Fibroblast of lung (primary cell): Measurements from ENCODE around the gene PEX12. TPM values are rescaled to one million over a fixed set of nuclear protein-coding genes. Genes with fewer than 3 reads are reported as not detected.
A peak's percentile ranks its signal among the peaks of the same experiment; 100 is the strongest.

Source experiments
- DNase-seq, 2 donors: peaks; one replicate each; pipeline versions ENCODE4 v3.0.0 to v3.0.0-alpha.2; 2010; ENCODE audit warnings: low read depth in 2 of 2
- H2AFZ ChIP-seq: 2 replicates; pipeline ENCODE4 v1.5.1; 2012; ENCODE audit warnings: low read length, control low read depth, inconsistent platforms
- H3K27ac ChIP-seq: 2 replicates; pipeline ENCODE4 v1.5.1; 2011; ENCODE audit warnings: low read length, control low read depth; ENCODE audit not compliant: insufficient read depth
- H3K27me3 ChIP-seq: 2 replicates; pipeline ENCODE4 v1.5.1; 2011; ENCODE audit warnings: mild to moderate bottlenecking, low read length; ENCODE audit not compliant: control insufficient read depth, insufficient read depth
- H3K36me3 ChIP-seq: 2 replicates; pipeline ENCODE4 v1.5.1; 2011; ENCODE audit warnings: low read length; ENCODE audit not compliant: control insufficient read depth, insufficient read depth
- H3K4me1 ChIP-seq: 2 replicates; pipeline ENCODE4 v1.5.1; 2011; ENCODE audit warnings: low read length; ENCODE audit not compliant: control insufficient read depth, insufficient read depth; ENCODE audit errors: extremely low read depth
- H3K4me2 ChIP-seq: 2 replicates; pipeline ENCODE4 v1.5.1; 2011; ENCODE audit warnings: low read length, control low read depth; ENCODE audit not compliant: insufficient read depth; ENCODE audit errors: extremely low read depth
- H3K4me3 ChIP-seq, 4 experiments: fragments of 200-600 bp in 1 of 4; sonication (generic) in 1 of 4; replicated peaks in 1 of 4; 2 replicates each; pipeline ENCODE4 v1.5.1; 2011 to 2016; ENCODE audit warnings: low read length in 4 of 4, low read depth in 3 of 4, mild to moderate bottlenecking in 3 of 4, control low read depth in 2 of 4, inconsistent platforms in 1 of 4, mixed read lengths in 1 of 4; ENCODE audit not compliant: insufficient read depth in 1 of 4; ENCODE audit errors: control extremely low read depth in 1 of 4
- H3K79me2 ChIP-seq: 2 replicates; pipeline ENCODE4 v1.5.1; 2012; ENCODE audit warnings: mild to moderate bottlenecking, low read length, inconsistent platforms; ENCODE audit not compliant: control insufficient read depth, insufficient read depth
- H3K9ac ChIP-seq: 2 replicates; pipeline ENCODE4 v1.5.1; 2011; ENCODE audit warnings: mild to moderate bottlenecking, low read length, control low read depth; ENCODE audit not compliant: insufficient read depth
- H3K9me3 ChIP-seq: 2 replicates; pipeline ENCODE4 v1.5.1; 2012; ENCODE audit warnings: low read depth, low read length; ENCODE audit not compliant: control insufficient read depth, insufficient read depth
- H4K20me1 ChIP-seq: 2 replicates; pipeline ENCODE4 v1.5.1; 2011; ENCODE audit warnings: low read length; ENCODE audit not compliant: control insufficient read depth, insufficient read depth; ENCODE audit errors: extremely low read depth
- EZH2 ChIP-seq: IDR thresholded peaks from 2 replicates; pipeline ENCODE4 v1.5.1; 2012; ENCODE audit warnings: low read length, control low read depth, mild to moderate bottlenecking; ENCODE audit errors: missing control alignments
- polyA plus RNA-seq, 2 donors: library from polyadenylated mRNA; depleted of rRNA in 1 of 2; stranded (reverse) in 1 of 2; unstranded in 1 of 2; fragments of >200 nt; gene quantifications; 2 replicates each; pipeline ENCODE4 v1.2.1, GENCODE V29; 2011 to 2012; ENCODE audit warnings: missing spikeins in 1 of 2
- total RNA-seq: library from RNA; depleted of rRNA; stranded (reverse); fragments of >200 nt; gene quantifications from 2 replicates; pipeline ENCODE4 v1.2.1, GENCODE V29; 2014
- TF ChIP-seq, protein P1 (sequence below), 2 donors: IDR thresholded peaks in 1 of 2; conservative IDR thresholded peaks in 1 of 2; 1 replicate in 1 of 2; 2 replicates in 1 of 2; pipeline ENCODE4 v1.5.1; 2011 to 2012; ENCODE audit warnings: low read length in 2 of 2, control low read depth in 1 of 2, inconsistent platforms in 1 of 2, low read depth in 1 of 2, mild to moderate bottlenecking in 1 of 2

Gene PEX12
- total and polyA plus RNA-seq, 2 donors (not counting 1 experiment from before 2014, with no cell fraction given), result 7.1 to 9.5 TPM

DNA sequence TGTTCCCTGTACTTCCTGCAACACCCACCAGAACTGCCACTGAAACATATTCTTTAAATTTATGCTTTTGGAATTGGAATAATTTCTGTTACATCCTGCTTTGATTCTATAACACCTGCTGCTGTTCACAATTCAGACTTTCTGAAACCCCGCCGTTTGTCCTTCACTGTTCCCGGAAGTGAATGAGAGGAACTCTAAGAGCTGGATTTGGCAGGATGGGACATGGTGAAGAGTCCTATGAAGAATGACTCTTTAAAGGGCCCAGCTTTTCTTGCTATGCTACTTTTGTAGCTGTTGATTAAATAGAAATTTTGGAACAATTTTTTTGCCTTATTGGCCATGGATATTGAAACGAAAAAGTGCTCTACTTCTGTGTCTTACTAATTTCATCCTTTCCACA lies 17.7 kb upstream of the PEX12 start:
- Histone ChIP-seq H3K9me3 (no peaks in the 10 kb centered on the region), H3K27me3 (no peaks in the 10 kb centered on the region), H3K4me2 (no peak overlapping the region), H2AFZ (no peak overlapping the region), H3K27ac (no peak overlapping the region), H3K79me2 (peaks cover 37% of the 10 kb centered on the region), H3K9ac (no peak overlapping the region), H3K36me3 (peaks cover 8% of the 10 kb centered on the region), H3K4me3 (no peak overlapping the region), H3K4me1 (no peaks in the 10 kb centered on the region), H4K20me1 (no peaks in the 10 kb centered on the region)
- TF ChIP-seq, protein P1, sequence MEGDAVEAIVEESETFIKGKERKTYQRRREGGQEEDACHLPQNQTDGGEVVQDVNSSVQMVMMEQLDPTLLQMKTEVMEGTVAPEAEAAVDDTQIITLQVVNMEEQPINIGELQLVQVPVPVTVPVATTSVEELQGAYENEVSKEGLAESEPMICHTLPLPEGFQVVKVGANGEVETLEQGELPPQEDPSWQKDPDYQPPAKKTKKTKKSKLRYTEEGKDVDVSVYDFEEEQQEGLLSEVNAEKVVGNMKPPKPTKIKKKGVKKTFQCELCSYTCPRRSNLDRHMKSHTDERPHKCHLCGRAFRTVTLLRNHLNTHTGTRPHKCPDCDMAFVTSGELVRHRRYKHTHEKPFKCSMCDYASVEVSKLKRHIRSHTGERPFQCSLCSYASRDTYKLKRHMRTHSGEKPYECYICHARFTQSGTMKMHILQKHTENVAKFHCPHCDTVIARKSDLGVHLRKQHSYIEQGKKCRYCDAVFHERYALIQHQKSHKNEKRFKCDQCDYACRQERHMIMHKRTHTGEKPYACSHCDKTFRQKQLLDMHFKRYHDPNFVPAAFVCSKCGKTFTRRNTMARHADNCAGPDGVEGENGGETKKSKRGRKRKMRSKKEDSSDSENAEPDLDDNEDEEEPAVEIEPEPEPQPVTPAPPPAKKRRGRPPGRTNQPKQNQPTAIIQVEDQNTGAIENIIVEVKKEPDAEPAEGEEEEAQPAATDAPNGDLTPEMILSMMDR (conservative IDR thresholded peaks at IDR 0.05 in 1 of 2, IDR thresholded peaks at IDR 0.05 in 1 of 2; ENCODE audit: low read depth in 1 of 2, low read length in 2 of 2), result no peak
- TF ChIP-seq EZH2, result no peak
- DNase-seq, result no peak

DNA sequence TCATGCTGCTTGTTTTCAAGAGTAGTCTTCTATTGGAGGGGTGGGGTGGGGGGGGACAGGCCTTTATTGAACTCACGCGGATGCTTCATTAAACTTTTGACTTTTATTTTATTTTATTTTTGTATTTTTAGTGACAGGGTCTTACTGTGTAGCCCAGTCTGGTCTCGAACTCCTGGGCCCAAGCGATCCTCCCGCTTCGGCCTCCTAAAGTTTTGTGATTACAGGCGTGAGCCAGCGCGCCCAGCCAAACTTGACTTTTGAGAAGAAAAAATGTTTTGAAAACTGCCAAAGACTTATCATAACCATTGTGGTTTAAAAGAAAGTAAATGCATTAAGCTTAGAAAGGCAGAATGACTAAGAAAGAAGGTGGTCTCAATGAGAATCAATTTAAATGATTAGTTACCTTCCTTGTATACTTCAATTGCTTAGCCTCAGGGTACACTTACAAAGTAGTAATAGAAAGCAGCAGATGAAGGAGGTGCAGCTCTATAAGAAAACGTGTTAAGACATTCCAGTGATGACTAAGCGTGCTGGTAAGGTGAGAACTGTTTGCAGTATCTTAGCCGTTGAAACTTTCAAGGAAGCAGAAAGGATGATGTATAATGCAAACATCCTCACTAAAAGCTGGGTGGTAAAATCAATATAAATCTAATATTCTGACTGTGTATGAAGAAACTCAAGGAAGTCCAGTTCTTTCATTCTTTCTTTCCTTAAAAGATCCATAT lies 10.0 kb upstream of the PEX12 start:
- H3K79me2 ChIP-seq, result peaks cover 57% of the 10 kb centered on the region
- no peaks in the 10 kb centered on the region for H3K9me3 ChIP-seq
- H4K20me1 ChIP-seq, result peaks cover 2% of the 10 kb centered on the region
- H3K27me3 ChIP-seq, result no peaks in the 10 kb centered on the region
- DNase-seq, result peak; percentile 36 to 86
- no peak overlapping the region for H3K9ac ChIP-seq
- no peaks in the 10 kb centered on the region for H3K36me3 ChIP-seq
- TF ChIP-seq, protein P1 (conservative IDR thresholded peaks at IDR 0.05 in 1 of 2, IDR thresholded peaks at IDR 0.05 in 1 of 2; ENCODE audit: low read depth in 1 of 2, low read length in 2 of 2), result no peak
- no peak for TF ChIP-seq EZH2
- peak overlapping the region; percentile 99 for H3K27ac ChIP-seq
- no peak overlapping the region for H2AFZ ChIP-seq
- peaks cover 3% of the 10 kb centered on the region for H3K4me1 ChIP-seq
- H3K4me3 ChIP-seq, result peak overlapping the region; percentile 81 to 100 (median 95)
- peak overlapping the region; percentile 86 for H3K4me2 ChIP-seq

DNA sequence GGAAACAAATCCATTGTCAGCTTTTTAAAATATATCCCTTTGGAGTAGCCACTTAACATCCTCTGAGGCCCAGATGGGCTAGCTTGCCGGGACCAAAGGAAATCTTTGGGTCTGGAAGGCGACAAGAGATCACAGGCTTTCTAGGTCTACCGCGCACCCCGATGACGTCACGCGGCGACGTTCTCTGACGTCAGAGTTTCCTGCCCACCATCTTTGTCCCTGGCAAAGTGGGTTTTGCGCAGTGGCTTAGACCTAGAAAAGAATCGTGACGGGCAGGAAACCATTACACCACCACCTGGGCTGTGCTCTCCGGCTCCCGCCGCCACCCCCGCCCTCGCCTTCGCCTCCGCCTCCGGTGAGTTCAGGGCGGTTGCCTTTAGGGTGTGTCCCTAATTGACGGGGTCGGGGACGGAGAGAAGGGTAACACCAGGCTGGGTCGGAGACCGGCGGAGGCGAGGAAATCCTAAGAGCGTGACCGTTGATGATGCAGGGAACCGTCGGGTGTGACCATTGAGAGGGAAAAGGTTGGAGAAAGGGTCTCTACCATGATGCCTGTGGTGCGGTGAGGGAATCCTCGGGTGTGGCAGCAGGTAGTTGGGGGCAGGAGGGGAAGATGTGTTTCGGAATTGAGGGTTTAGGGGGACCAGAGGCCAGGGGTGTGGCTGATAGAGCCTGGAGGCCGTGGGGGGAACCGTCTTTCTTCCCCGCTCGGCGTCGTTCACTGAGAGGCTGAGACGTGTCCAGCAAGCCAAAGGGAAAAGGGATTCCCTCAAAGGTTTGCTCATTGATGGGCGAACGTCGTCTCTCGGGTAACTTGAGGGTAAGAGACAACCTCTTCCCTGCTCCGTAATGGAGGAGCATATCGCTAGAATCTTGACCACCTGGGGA lies 8.9 kb upstream of the PEX12 start, which contains the start of gene AP2B1:
Gene AP2B1, plus strand, starts transcription at position 249 of the 888 bp plus-strand sequence. CDS start 6,709 bp downstream, outside the sequence.
- Histone ChIP-seq H3K79me2 (peaks cover 48% of the 10 kb centered on the region), H3K9me3 (no peaks in the 10 kb centered on the region), H3K27me3 (no peaks in the 10 kb centered on the region), H3K4me1 (peaks cover 3% of the 10 kb centered on the region), H3K4me3 (peak within 1 kb of the TSS; percentile 81 to 100 (median 95)), H3K27ac (peak within 1 kb of the TSS; percentile 99), H4K20me1 (peaks cover 2% of the 10 kb centered on the region), H3K9ac (peak within 1 kb of the TSS; percentile 93), H3K36me3 (no peaks in the 10 kb centered on the region), H2AFZ (peak within 1 kb of the TSS; percentile 93), H3K4me2 (peak within 1 kb of the TSS; percentile 86)
- peak; percentile 92 to 97 for DNase-seq
- TF ChIP-seq, protein P1 (conservative IDR thresholded peaks at IDR 0.05 in 1 of 2, IDR thresholded peaks at IDR 0.05 in 1 of 2; ENCODE audit: low read depth in 1 of 2, low read length in 2 of 2), result no peak
- no peak for TF ChIP-seq EZH2
